Uterus (tissue), 4 donors: Measurements from ENCODE around the gene THAP5. TPM values are rescaled to one million over a fixed set of nuclear protein-coding genes. Genes with fewer than 3 reads are reported as not detected.

Experiments
- DNase-seq, 2 donors: peaks; one replicate each; pipeline ENCODE4 v3.0.0-alpha.2; 2019 to 2020
- H3K27ac ChIP-seq, 2 donors: fragments of 200-600 bp; sonication (generic); 1 replicate in 1 of 2; 2 replicates in 1 of 2; pipeline ENCODE4 v1.5.1; 2016 to 2018
- H3K27me3 ChIP-seq, 2 donors: fragments of 200-600 bp; sonication (generic); one replicate each; pipeline ENCODE4 v1.5.1; 2018 to 2019; ENCODE audit warnings: control low read depth in 1 of 2
- H3K36me3 ChIP-seq, 2 donors: fragments of 200-600 bp; sonication (generic); one replicate each; pipeline ENCODE4 v1.5.1; 2019; ENCODE audit warnings: control low read depth in 1 of 2
- H3K4me1 ChIP-seq, 2 donors: fragments of 200-600 bp; sonication (generic); one replicate each; pipeline ENCODE4 v1.5.1; 2018 to 2019; ENCODE audit warnings: control low read depth in 1 of 2
- H3K4me3 ChIP-seq, 2 donors: fragments of 200-600 bp; sonication (generic); 1 replicate in 1 of 2; 2 replicates in 1 of 2; pipeline ENCODE4 v1.5.1; 2018 to 2019; ENCODE audit warnings: mild to moderate bottlenecking in 1 of 2
- H3K9me3 ChIP-seq, 2 donors: fragments of 200-600 bp; sonication (generic); one replicate each; pipeline ENCODE4 v1.5.1; 2019; ENCODE audit warnings: control low read depth in 1 of 2
- CTCF ChIP-seq, 4 experiments: fragments of 200-600 bp in 2 of 4; fragments of 450-650 bp in 2 of 4; sonication (generic) in 2 of 4; IDR thresholded peaks; one replicate each; pipeline ENCODE4 v1.5.1; 2016 to 2019; ENCODE audit warnings: antibody characterized with exemption in 4 of 4, mild to moderate bottlenecking in 2 of 4, moderate library complexity in 1 of 4
- POLR2A ChIP-seq, 2 donors: fragments of 450-650 bp; IDR thresholded peaks; one replicate each; pipeline ENCODE4 v1.6.1; 2016; ENCODE audit warnings: antibody characterized with exemption in 2 of 2, mild to moderate bottlenecking in 1 of 2, moderate library complexity in 1 of 2
- intact Hi-C: fragments of 100-400 bp; cut with DNase I; formaldehyde crosslinking; loops from one replicate; pipeline ENCODE4 v1.15.1; 2023; ENCODE audit warnings: low total_unique reads
- total RNA-seq, 4 donors: library from RNA; depleted of rRNA in 3 of 4; stranded (reverse); fragments of >200 nt in 3 of 4; gene quantifications; one replicate each; pipeline versions ENCODE4 v1.1.0 to v1.2.4, GENCODE V29; 2014 to 2023
- donor health status: DM: yes; HTN: yes; CAD: no.

Gene THAP5
- total RNA-seq, 4 donors from 2014 or later: 21.0 to 55.6 (median 45.6) TPM

DNA sequence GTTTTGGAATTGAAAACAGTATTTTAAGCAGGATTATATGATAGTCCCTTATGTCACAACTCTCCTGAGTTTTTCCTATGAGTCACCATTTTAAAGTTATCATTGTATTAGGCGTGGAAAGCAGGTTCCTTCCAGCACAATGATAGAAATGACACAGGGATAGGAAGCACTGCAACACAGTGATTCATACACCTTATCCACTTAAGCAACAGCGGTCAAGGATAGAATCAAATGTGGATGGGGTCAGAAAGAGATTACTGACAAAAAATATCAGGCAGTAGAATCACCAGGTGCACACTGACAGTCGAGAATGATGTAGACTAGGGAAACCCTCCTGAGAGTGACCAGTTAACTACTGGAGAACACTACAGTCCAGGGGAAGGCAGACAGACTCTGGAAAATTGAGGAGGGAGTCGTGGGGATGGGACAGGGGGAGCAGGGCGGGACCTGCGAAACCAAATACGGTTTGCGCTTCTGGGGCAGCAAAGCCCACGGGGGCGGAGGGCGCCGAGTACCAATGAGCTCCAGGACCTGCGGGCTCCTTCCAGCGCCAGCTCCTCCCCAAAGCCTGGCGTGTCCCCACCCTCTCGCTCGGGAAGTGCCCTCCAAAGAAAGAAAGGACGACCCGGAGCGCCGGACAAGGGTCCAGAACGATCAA is 44.0 kb downstream of the THAP5 start:
- H3K4me3 ChIP-seq: peak overlapping the region; percentile 56 to 77
- no peaks in the 10 kb centered on the region for H3K9me3 ChIP-seq
- DNase-seq: no peak
- peaks cover 4 to 12% of the 10 kb centered on the region in 2 donors for H3K4me1 ChIP-seq
- no peaks in the 10 kb centered on the region for H3K36me3 ChIP-seq
- no peak for TF ChIP-seq CTCF (IDR thresholded peaks at IDR 0.05)
- no peak for TF ChIP-seq POLR2A (IDR thresholded peaks at IDR 0.05)
- intact Hi-C loops: no loop called here
- no peaks in the 10 kb centered on the region for H3K27me3 ChIP-seq
- H3K27ac ChIP-seq: peak overlapping the region; percentile 91 to 92

GRCh38 chr7:108522780-108523179 is 46.7 kb downstream of the THAP5 start:
- DNase-seq: no peak
- TF ChIP-seq CTCF (IDR thresholded peaks at IDR 0.05) (no peak), POLR2A (IDR thresholded peaks at IDR 0.05) (no peak)
- no peak overlapping the region for H3K27ac ChIP-seq
- no peaks in the 10 kb centered on the region for H3K27me3 ChIP-seq
- H3K9me3 ChIP-seq: no peaks in the 10 kb centered on the region
- peaks cover 4 to 16% of the 10 kb centered on the region in 2 donors for H3K4me1 ChIP-seq
- no peak overlapping the region for H3K4me3 ChIP-seq
- intact Hi-C loops: no loop called here
- no peaks in the 10 kb centered on the region for H3K36me3 ChIP-seq

- TF ChIP-seq CTCF (IDR thresholded peaks at IDR 0.05): no peak
- TF ChIP-seq POLR2A (IDR thresholded peaks at IDR 0.05): no peak
- H3K9me3 ChIP-seq: no peaks in the 10 kb centered on the region
- DNase-seq: no peak
- no peaks in the 10 kb centered on the region for H3K36me3 ChIP-seq
- peaks cover 0 to 4% of the 10 kb centered on the region in 2 donors for H3K4me1 ChIP-seq
- H3K4me3 ChIP-seq: no peak overlapping the region
- H3K27ac ChIP-seq: no peak overlapping the region
- H3K27me3 ChIP-seq: no peaks in the 10 kb centered on the region
- intact Hi-C loops: no loop called here
These were observed 51.6 kb downstream of the THAP5 start for GRCh38 chr7:108517951-108518350.

GRCh38 chr7:108515630-108516029 is 53.9 kb downstream of the THAP5 start:
- no peak for TF ChIP-seq POLR2A (IDR thresholded peaks at IDR 0.05)
- no peak for TF ChIP-seq CTCF (IDR thresholded peaks at IDR 0.05)
- H3K36me3 ChIP-seq: no peaks in the 10 kb centered on the region
- intact Hi-C loops: no loop called here

DNA sequence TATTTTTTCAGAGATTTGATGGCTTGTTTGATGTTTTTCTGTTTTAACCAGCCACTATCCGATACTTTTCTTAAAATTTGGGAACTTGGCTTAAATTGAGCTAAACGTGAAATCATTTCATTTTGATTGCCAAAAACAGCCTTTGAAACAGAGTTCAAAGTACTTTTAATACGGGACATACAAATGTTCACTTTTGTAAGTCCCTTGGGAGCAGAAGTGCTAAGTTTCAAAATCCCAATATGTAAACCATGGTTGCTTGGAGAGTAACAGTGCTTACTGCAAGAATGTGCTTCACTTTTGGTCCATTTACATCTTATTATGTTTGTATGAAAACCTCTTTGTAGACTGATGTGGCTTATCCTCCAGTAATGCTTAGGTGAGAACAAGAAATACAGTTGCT is 54.5 kb downstream of the THAP5 start:
- Histone ChIP-seq H3K9me3 (no peaks in the 10 kb centered on the region), H3K36me3 (no peaks in the 10 kb centered on the region), H3K27me3 (no peaks in the 10 kb centered on the region), H3K4me3 (no peak overlapping the region), H3K4me1 (peaks cover 0 to 4% of the 10 kb centered on the region in 2 donors), H3K27ac (no peak overlapping the region)
- no peak for DNase-seq
- intact Hi-C loops: no loop called here
- TF ChIP-seq CTCF (IDR thresholded peaks at IDR 0.05) (no peak), POLR2A (IDR thresholded peaks at IDR 0.05) (no peak)

More at GRCh38 chr7:108515630-108516029, 53.9 kb downstream of the THAP5 start:
- no peaks in the 10 kb centered on the region for H3K27me3 ChIP-seq
- no peaks in the 10 kb centered on the region for H3K9me3 ChIP-seq
- H3K4me3 ChIP-seq: no peak overlapping the region
- H3K4me1 ChIP-seq: peaks cover 0 to 4% of the 10 kb centered on the region in 2 donors
- no peak for DNase-seq
- no peak overlapping the region for H3K27ac ChIP-seq

Other genes starting within 250 kb of the THAP5 start
- 10 to 100 TPM in 1 of 4 donors, 1 to 10 TPM in 1, under 1 TPM in 1, not detected in 1; 0.77 to 30.3 (median 2.0) TPM for gene NRCAM, start 113.3 kb downstream of the THAP5 start, total RNA-seq
- gene PNPLA8, start 43.6 kb downstream of the THAP5 start, total RNA-seq: 10 to 100 TPM; 31.4 to 57.1 (median 46.7) TPM
- 100 to 1,000 TPM in 1 of 4 donors, 10 to 100 TPM in 3; 28.7 to 362 (median 44.8) TPM for gene DNAJB9, start 168 bp upstream of the THAP5 start, total RNA-seq